T-helper 2 cell treated with Interferon-gamma antibody and Interleukin-4, amounts not matched to agents 100 ng/mL and 5 ng/mL, for 36 hours (primary cell): Measurements from ENCODE around the gene STK38. TPM values are rescaled to one million over a fixed set of nuclear protein-coding genes. Genes with fewer than 3 reads are reported as not detected.

ENCODE experiments used
- intact Hi-C: fragments of 100-400 bp; cut with micrococcal nuclease; formaldehyde crosslinking; loops from one replicate; pipeline ENCODE4 v1.15.1; 2023
- total RNA-seq: library from RNA; stranded (reverse); gene quantifications from 2 replicates; pipeline ENCODE4 v1.2.3, GENCODE V29; 2022

The STK38 gene
- total RNA-seq, 1 donor from 2014 or later = 75.8 TPM

DNA sequence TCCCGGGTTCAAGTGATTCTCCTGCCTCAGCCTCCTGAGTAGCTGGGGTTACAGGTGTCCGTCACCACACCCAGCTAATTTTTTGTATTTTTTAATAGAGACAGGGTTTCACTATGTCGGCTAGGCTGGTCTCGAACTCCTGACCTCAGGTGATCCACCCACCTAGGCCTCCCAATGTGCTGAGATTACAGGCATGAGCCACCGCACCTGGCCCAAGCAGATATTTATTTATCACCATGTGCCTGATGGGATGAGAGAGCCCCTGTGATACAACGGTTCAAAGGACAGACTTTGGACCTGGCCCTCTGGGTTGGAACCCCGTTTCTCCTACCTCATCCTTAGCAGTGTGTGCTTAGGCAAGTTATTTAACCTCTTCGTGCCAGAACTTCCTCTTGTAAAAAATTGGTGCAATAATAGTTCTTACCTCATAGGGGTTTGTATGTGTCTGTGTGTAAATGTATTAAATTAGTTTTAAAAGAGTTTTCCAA, 19.2 kb upstream of the STK38 start:
- intact Hi-C loops = no loop called here

DNA sequence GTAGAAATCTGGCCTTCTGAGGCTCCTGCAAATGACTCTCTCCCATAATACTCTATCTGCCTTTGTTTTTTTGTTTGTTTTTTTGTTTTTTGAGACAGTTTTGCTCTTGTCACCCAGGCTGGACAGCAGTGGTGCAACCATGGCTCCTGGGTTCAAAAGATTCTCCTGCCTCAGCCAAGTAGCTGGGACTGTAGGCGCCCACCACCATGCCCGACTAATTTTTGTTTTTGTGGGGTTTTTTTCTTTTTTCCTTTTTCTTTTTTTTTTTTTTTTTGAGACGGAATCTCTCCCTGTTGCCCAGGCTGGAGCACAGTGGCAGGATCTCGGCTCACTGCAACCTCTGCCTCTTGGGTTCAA, 16.6 kb upstream of the STK38 start:
- intact Hi-C loops = no loop called here

DNA sequence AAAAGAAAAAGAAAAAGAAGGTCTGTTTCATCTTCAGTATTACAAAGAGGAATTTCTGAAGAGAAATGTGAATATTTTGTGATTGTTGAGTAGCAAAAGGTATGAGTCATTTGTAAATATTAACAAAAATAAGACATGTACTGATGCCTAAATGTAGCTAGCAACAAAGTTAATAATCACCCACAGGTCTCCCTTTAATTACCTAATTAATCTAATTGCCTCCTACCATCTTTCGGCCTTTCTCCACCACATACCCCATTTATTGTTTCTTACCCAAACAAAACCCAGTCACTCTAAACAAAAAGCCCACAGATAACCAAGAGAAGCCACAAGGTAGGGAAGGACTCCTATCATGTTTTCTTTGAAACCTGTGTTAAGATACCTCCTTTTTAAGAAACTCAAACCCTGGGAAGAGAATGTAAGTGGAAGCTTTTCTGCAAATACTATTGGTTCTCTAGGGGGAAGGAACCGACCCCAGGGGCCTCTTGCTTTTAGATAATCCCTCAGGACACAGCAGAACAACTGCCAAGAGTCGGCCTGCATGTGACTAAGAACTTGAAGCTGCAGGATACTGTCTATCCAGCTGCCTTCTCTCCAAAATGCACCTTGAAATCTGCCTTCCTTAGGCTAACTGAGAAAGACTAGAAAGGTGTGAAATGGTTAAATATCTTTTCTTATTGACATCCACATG, 16.1 kb upstream of the STK38 start:
- intact Hi-C loops = no loop called here

DNA sequence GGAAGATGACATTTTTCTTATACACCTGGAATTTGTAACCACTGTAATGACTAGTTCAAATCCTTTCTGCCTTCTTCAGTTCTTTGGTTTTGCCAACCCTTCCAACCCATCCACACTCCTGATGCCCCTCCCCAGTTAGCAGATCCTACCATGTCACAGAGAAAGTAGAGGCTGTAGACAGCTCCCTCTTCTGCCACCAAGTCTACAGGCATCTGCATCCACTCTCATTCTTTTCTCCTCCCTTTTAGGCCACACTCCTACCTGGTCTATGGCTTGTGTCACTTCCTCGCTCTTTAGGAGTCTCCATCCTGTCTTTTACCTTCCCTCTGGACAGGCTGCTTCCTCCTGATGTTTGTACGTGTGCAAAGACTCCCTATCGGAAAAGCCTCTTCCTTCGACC, 13.5 kb upstream of the STK38 start:
- intact Hi-C loops = no loop called here

DNA sequence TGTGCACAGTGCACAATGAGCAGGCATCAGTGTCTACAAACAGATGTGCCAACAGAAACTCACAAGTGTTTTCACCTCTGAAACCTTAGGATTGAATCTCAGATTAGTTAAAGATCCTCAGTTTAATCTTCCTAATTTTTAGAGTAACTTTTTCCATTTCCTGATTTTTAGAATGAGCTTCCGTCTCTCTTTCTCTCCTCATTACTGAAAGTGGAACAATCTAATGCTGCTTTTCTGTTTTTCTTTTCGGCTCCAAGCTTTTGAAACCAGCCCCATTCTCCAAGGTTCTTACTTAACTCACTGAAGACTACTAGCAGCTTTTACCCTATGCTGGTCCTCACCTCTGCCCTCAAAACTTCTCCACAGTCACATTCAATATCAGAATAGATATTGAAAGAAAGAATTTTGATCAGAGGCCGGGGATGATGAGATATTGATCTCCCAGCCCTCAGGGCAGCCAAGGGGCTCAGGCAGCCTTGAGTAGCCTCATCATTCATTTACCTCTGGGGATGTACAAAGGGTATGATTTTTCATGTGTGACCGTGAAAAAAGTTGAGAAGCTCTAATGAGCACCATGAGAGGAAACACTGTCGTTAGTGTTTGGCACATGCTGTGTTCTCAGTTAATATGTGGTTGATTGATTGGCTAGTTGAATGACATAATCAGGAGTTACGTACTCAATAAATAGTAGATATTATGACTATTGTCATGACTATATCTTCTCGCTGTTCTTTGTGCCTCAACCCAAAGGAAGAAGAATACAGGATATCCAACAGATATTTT, 11.9 kb upstream of the STK38 start:
- intact Hi-C loops = no loop called here

DNA sequence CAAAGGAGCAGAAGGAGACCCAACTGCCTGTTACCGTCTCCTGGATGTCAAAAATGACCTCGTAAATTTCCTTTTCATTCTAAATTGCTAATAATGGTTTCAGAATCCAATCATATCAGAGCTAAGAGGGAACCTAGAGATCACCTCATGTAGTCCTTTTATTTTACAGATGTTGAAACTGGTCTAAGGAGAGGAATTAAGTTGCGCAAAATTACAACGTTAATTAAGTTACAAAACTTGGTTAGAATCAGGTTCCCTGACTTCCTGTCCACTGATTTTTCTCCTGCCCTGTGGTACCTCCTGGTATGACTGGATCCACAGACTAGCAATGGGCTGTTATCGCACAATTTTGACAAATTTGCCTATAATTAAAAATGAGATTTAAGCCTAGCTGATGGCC, 9.0 kb upstream of the STK38 start:
- intact Hi-C loops = no loop called here

DNA sequence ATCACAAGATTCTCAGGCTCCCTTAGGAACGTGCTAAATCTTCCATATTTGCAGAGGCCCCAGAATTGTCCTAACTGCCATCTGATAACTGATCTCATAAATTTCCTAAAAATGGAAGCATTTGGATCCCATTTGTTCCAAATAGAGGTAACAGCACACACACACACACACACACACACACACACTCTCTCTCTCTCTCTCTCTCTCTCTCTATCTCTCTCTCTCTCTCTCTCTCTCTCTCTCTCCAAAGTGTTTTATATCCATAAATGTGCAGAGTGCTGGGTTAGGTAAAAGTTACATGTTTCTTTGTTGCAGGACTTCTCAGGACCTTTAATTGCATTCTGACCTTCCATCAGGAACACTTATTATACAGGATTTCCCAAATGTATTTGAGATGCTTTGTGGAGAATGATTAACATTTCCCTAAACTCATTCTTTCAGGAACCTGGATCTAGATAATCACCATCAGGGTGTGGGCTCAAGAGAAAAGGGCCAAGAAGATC, 8.5 kb upstream of the STK38 start:
- intact Hi-C loops = no loop called here

DNA sequence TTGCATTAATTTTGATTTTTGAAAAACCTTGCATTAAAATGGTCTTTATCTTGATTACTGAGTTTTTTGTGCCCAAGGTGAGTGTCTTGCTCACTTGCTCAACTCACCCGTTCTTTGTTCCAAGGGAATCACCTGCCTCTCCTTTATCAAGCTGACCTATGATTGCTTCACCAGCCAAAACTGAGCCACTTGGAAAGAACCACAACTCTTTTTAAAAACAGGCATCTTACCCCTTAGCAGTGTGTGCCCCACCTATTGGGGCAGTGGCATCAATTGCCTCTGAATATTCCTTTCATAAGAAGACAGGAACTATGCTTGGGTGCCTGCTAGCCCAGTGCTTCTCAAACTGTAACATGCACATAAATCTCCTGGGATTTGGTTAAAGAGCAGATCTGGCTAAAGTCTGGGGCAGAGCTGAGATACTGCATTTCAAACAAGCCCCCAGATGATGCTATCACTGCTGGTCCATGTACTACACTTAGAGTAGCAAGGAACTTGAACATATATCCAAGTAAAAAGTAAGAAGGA, 3.3 kb upstream of the STK38 start:
- intact Hi-C loops = no loop called here

DNA sequence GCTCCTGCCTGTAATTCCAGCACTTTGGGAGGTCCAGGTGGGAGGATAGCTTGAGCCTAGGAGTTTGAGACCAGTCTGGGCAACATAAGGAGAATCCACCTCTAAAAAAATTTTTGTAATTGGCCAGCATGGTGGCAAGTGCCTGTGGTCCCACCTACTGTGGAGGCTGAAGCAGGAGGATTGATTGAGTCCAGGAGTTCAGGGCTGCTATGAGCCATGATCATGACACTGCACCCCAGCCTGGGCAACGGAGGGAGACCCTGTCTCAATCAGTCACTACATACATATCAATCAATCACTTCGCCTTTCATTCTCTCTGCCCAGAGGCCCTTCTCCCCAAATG, 1.1 kb upstream of the STK38 start:
- intact Hi-C loops = loop anchor here (5.0 kb wide), 3 partner anchors 134 to 439 kb away; partner anchors contain the start of gene MTCH1

DNA sequence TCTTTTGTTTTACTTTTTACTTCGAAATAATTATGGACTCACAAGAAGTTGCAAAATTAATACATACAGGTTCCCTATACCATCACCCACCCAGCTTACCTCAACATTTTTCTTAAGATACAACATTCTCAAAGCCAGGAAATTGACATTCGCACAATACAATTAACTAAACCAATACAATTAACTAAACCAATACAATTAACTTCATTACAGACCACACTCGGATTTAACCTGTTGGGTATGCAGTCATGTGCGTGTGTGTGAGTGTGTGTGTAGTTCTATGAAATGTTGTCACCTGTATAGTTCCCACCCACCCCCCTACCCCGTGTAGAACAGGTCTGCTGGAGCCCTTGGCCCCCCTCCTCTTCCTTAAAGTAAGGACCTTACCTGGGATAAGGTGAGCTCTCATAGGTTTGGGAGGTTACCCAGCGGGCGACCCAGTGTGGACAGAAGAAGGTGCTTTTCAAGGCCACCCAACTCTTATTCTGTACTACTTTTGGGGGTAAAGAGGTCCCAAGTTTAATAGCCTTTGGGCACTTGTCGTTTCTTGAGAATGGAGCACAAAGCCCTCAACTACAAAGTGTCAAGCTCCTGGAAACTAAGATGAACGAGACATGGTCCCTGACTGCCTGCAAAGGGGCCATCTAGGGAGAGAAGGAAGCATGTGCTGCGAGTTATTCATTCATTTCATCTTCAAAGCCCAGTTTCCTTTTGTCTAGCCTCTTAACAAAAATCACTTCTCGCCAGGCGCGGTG, 544 bp upstream of the STK38 start:
- intact Hi-C loops = loop anchor here (1.0 to 5.0 kb wide), 4 partner anchors 46 to 439 kb away; partner anchors contain the start of genes MTCH1 and SRSF3

DNA sequence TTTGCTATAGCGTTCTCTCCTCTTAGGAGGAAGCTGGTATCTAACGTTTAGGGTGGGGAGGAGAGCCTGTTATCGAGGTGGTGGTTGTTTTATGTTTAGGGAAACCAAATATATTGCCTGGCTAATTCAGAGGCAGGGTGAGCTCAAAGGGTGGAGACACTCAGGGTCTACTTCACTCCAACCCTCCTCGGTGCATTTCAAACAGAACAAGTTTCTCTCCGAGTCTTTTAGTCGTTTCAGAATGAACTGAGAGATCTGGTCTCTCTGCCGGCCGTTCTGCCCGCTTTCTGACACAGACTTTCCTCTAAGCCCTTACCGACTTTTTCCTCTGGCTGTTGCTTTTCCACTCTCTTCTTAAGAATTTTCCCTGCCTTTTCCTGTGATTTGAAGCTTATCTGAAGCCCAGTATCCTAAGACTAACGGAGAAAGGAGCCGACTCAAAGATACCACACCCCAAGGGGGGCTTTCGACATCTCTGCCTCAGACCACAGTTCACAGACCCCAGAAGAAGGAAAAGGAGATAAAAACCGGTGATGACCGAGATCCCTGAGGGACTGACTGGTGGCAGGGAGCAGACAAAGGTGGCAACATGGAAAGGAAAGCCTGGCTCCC, 865 bp downstream of the STK38 start:
- intact Hi-C loops = loop anchor here (5.0 kb wide), 3 partner anchors 136 to 441 kb away; partner anchors contain the start of gene MTCH1

DNA sequence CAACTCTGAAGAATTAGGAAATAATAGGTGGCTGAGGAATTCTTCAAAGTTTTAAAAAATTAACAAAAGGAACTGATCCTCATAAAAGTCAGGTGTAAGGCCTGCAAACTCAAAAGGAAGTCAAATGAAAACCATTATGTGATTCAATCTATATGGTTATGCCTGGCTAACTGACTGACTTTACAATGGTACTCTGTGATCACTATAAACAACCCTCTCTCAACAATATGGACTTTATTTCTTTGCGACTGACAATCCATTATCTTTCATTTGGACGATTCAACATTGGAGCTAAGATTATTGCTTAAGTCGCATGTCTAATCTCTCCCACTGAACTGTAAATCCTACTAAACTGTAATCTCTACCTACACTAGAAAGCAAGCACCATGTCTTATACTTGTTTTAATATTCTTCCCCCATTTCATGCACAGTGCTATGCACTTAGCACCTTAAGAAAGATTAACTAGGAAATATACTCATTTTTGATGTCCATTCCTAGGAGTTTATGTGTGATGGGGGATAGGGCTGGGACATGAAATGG, 1.4 kb downstream of the STK38 start:
- intact Hi-C loops = loop anchor here (2.0 to 5.0 kb wide), 4 partner anchors 103 to 441 kb away; partner anchors contain the start of genes KCTD20, MTCH1 and PXT1

DNA sequence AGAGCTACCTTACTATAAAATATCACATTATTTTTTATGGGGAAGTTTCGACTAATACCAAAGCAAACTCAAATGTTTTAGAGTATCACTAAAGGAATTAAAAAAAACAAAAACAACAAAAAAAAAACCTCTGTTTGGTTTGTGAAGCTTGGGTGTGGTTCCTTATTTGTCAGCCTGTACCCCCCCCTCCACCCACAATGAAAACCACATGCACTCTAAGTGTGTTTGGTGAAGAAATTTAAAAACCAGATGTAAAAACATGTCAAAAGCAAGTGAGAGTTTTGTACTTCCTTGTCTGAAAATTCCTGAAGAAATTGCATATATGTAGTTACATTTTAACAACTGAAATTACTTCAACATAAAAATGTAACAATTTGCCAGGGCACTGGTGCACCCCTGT, 3.1 kb downstream of the STK38 start:
- intact Hi-C loops = loop anchor here (2.0 kb wide), 1 partner anchor 101 kb away; the partner anchor contains the start of genes KCTD20 and PXT1

DNA sequence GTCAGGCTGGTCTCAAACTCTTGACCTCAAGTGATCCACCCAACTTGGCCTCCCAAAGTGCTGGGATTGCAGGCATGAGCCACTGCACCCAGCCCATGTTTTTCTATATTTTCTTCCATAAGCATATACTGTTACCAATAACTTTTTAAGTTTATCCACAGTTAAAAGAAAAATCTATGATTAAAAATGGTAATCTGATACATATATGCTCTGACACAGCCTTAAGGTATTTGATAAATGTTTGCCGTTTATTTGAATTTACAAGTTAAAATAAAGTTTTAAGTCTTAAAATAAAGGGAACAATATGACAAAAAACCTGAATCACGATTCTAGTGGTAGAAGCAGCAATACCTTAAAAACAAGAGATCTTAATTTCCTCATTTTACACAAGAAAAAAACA, 5.2 kb downstream of the STK38 start:
- intact Hi-C loops = no loop called here

DNA sequence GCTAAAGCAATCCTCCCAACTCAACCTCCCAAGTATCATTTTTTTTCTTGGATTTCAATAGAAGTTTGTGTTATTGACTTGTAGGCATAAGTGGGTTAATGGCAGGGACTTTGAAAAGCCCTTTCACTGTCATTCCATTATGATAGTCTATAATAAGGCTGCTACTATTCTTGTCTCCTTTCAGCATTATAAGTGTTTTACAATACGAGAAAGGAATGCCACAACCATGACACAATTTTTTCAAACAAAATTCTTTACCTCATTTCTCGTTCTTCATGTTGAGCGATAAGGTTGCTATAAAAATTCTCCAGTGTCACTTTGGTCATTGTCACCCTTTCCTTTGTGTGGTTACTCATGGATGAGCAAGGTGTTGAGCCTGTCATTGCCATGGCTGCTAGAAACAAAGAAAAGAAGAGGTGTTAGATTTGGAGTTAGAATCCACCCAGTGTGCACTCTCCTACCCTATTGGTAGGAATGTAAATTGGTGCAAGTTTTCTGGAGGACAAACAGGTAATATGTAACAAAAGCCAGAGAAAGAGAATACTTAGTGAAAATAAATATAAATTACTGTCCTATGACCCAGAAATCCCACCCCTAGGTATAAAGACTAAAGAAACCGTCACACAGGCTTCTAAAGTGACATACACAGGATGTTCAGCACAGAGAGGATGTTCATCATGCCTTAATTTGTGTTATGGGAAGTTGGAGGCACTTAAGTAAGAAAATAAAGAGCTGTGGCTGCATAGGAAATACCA, 7.3 kb downstream of the STK38 start:
- intact Hi-C loops = no loop called here

DNA sequence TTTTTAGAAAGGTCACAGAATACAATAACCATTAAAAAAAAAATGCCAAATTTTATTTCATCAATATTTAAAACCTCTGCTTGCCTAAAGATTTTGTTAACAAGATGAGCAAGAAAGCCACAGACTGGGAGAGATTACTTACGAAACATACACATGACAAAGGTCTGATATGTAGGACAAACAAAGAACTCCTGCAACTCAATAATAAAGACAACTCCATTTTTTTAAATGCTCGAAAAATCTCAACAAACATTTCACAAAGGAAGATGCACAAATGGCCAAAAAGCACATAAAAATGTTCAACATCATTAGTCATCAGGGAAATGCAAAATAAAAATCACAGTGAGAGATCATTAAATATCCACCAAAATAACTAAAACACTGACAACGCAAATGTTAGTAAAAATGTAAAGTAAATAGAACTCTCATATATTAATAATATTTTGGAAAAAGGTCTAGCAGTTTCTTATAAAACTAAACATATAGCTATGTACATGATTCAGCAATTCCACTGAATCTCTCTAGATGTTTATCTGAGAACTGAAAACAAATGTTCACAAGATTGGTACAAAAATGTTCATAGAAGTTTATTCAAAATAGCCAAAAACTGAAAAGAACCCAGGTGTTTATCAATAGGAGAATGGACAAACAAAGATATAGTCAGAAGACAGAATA, 10.3 kb downstream of the STK38 start:
- intact Hi-C loops = no loop called here

DNA sequence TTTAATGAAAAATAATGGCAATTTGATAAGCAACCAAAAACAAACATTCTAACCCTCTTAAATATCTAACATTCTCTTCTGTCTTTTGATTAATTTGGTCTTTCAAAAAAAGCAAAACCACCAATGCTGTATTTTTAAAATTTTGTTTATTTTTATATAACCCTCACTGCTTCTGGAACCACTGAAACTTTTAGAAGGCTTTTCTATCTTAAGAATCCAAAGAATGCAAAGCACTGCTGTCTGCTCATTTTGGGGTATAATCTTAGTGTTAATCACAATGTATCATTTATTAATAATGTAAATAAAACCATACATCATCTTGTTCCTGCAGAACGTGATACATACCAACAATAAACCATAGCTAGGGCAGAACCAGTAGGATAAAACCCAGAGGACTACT, 14.0 kb downstream of the STK38 start:
- intact Hi-C loops = no loop called here

DNA sequence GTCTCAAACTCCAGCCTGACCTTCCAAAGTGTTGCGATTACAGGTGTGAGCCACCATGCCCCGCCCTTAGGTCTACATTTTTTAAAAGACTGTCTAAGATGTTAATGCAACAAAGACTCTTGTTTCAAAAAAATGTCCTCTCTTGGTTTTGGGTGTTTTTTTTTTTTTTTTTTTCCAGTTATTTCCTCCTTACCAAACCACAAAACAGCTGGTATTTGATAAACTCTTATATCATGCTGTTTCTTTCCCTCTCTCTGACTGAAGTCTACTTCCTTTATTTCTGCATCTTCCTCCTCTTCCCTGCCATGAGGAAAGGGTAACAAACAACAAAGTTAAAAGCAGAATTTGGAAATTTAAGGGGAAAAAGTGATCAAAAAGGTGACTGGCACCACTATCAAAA, 21.2 kb downstream of the STK38 start:
- intact Hi-C loops = no loop called here

DNA sequence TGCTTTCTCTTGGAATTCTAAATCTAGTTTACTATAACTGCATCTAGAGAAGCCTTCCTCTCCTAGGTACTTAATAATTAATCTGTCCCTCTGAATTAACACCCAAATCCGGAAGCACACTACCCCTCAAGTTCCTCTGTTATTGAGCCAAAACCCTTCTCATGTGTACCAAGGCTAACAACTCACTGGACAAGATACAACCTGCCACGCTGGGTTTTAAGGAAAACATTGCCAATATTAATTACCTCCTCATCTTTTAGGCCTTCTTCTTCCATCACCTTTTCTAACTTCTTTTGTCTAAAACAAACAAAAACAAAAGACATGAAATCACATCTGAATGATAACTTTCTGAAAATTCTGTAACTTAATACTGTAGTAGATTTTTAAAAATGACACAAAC, 21.9 kb downstream of the STK38 start:
- intact Hi-C loops = no loop called here
